GM18511 (cell line): ENCODE results near the gene IGFALS.

Source experiments
- ATAC-seq: cut with Tn5 transposase; IDR thresholded peaks from one replicate; pipeline ENCODE4 v1.9.1; 2021; ENCODE audit warnings: mild to moderate bottlenecking, moderate library complexity; ENCODE audit not compliant: unreplicated experiment

The IGFALS gene

DNA sequence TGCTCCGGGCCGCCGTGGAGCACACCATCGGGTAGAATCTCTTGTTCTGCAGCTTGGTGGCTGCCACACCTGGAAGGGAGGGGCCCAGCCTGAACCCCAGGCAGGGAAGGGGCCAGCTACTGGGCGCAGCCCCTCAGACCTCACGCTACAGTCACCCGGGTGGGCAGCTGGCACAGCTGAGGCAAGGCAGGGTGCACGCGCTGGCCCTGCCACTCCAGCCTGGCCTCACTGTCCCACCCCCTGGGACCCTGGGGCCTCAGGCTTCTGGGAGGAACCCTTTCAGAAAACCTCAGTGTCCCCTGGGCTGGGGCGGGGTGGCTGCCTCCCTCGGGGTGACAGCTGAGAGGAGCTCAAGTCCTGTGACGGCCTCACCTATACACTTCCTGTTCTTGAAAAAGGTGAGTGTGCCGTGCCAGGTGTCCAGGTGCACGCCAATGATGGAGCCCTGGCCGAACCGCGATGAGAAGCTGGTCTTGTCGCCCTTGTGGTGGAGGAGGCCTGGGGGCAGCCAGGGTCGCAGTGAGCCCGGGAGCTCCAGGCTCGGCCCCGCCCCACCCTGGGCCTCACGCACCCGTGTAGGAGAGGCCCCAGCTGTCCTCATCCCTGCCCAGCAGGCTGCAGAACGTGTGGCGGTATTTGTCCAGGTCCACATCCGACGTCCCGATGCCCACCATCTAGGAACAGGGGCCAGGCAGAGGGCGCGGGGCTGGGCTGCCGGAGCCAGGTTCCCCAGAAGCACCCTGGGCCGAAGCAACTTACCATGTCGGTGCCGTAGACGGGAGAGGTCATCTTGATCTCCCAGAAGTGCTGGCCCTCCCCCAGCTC lies 15.9 kb downstream of the IGFALS start:
- no peak for ATAC-seq

DNA sequence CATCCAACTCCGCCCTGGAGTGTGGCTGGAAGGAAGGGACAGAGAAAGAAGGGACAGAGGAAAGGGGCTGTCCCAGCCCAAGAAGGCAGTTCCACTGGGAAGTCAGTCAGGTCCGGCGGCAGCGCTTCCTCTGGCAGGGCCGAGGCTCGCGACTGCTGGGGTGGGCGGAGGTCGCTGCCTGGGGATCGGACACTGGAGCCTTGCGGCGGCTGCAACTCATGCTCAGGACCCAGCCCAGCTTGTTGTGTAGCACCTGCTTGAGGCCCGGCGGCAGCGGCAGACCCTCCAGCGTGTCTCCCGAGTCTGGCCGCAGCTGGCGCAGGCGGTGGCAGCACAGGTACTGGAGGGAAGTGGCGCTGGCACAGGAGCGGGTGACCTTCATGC lies 16.5 kb downstream of the IGFALS start:
- ATAC-seq = no peak

DNA sequence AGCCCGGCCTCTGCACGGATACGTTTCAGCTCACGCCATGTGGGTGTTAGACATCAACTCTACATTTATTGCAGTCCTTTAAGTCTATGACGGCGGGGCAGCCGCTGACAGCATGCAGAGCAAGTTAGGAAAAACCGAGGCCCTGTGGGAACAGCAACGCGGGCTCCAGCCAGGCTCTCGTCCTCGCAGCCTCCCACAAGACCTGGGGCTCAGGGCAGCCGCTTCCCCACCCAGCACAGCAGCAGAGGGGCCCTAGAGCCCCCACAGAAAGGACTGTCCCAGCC lies 16.9 kb downstream of the IGFALS start:
- no peak for ATAC-seq

DNA sequence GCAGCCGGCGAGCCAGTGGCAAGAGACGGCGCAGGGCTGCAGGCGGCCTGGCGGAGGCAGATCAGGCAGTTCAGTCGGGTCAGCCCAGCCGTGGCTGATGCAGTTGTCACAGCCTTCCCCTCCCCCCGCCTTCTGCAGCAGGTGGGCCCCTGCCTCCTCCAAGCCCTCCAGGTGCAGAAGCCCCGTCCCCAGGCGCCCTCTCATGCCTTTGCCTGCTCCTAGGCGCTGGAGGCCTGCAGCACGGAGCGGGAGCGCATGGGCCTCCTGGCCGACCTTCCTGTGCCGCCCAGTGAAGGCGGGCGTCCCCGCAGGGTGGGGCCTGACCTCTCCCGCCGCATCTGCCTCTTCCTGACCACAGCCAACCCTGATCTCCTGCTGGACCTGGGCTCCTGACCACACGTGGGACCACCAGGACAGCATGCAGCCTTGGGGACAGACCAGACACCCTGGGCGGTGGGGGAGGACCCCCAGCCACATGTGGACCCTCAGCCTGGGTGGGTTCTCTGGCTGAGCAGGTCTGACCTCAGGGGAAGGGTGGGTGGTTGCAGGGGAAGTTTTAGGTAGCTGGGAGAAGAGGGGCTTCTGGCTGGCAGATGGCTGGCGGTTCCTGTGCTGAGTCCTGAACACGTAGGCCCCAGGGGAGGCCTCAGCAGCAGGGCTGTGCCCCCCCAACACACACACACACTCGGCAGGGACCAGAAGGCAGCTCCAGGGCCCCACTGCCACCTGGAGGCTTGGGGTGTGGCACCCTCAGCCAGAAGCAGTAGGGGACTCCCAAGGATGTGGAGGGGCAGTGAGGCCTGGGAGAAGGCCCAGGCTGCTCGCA lies 17.4 kb downstream of the IGFALS start:
- ATAC-seq = no peak

DNA sequence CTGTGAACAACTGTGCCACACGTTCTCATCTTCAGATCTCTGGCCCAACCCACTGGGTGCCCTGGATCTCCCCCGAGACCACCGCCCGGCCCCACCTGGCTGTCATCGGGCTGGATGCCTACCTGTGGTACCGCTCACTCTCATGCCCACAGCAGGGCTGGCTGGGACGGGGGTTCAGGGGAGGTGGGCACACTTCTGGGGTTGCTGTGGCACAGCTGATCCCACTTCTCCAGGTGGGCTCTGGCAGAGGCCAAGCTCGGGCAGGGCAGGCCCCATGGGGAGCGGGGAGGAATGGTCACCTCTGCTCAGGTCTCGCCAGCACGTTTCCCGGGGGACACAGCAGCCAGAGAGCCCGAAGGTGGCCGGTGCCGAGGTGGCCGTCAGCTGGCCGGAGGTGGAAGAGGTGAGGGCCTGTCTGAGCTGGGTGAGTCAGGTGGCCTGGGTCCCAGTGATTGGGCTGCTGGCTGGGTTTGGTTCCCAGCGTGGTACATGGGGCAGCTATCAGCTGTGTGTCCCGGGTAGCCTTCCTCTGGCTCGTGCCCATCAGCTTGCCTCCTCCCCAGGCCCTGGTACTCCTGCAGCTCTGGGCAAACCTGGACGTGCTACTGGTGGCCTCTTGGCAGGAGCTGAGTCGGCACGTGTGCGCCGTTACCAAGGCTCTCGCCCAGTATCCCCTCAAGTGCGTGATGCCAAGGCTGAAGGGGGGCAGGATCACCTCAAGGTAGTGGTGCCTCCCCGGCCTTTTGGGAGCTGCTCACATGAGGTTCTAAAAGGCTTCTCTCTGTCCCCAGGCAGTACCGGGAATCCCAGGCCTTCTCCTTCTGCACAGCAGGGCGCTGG lies 18.3 kb downstream of the IGFALS start:
- ATAC-seq = no peak

DNA sequence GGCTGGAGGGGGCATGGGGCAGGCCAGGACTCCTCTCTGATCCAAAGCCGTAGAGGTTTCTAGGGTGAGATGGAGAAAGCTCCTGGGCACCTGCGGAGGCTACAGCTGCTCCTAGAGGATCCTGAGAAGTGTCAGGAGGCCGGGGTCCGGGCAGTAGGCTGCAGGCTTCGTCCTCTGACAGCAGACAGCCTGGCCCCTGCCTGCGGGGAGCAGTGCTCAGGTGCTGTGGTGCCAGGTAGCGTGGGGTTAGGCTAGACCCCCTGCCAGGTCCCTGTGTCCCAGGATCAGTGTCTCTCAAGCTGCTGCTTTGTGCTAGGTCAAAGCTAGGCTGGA lies 19.1 kb downstream of the IGFALS start:
- no peak for ATAC-seq

DNA sequence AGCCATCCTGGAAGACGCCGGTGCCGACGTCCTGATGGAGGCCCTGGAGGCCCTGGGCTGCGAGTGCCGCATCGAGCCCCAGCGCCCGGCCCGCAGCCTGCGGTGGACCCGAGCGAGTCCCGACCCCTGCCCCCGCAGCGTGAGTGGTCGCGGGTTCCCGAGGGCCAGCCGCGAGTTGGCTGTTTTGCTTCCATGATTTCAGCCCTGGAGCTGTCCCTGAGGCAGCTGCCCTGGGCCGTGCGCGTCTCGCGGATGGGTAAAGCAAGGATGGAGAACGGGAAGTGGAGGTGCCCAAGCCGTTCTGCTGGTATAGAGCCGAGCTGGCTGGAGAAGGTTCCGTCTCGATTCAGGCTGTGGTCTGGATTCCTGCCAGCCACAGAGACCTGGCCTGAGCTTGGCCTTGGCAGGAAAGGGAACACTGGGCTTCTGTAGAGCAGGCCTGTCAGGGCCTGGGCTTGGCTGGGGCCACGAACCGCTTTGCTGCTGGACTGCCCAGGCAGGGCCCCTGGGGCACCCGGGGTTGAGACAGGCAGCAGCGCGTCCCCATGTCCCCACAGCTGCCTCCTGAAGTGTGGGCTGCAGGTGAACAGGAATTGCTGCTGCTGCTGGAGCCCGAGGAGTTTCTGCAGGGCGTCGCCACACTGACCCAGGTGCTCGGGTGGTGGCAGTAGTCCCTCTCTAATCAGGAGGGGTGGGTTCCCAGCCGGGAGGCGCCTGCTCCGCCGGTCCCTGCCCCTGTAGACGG lies 19.6 kb downstream of the IGFALS start:
- ATAC-seq = no peak

DNA sequence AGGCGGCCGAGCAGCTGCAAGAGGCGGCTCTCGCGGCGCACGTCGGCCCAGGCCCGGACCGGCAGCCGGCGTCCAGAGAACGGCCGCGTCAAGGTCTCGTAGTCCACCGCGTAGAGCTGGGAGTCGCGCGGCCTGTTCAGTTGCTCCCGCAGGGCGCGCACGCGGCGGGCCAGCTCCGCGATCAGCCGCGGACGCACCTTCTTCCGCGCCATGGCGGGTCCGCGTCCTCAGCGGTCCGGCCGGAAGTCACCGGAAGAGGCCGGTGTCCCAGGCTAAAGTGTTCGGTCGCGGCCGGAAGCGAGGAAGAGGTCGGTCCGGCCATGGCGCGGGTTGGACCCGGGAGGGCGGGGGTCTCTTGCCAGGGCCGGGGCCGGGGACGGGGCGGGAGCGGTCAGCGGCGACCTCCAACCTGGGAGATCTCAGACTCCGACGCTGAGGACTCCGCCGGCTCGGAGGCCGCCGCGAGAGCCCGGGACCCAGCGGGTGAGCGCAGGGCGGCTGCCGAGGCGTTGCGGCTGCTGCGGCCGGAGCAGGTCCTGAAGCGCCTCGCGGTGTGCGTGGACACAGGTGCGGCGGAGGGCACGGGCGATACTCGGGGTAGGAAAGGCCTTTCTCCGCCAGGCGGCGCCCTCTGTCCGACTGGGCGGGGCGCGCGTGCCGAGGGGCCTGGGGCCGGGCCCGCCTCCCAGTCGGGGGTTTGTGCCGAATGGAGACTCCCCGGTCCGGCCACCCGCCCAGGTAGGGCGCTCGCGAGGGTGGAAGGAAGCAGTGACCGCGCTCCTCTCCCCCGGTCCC lies 20.4 kb downstream of the IGFALS start, which contains the start of gene MRPS34:
Gene MRPS34, minus strand, starts transcription at position 227 of the 795 bp plus-strand sequence. Its CDS starts 15 bp downstream, at position 212.
- peak; percentile 56 for ATAC-seq

DNA sequence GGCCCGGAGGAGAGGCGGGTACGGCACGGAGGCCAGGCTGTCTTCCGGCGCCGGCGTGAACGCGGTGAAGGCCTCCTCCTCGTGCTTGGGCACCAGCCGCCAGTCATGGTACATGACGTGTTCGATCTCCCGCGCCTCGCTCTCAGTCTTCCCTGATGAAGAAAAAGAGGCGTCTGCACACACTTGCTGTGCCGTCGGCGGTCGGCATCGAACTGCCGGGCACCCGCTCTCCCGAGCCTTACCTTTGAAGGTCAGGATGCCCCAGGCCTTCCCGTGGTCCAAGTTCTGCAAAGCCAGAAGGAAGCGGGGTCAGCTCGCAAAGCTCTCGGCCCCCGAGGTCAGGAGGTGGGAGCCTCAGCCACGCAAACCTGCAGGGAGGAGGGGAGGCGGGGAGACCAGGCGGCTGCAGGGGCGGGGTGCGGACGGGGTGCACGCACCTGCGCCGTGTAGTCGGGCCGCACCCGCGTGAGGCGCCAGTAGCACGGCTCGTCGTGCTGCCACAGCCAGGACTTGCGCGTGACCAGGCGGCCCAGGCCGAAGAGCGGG lies 21.1 kb downstream of the IGFALS start, which contains the start of gene EME2:
Gene EME2, plus strand, starts transcription at position 449 of the 546 bp plus-strand sequence. CDS start 418 bp downstream, outside the sequence.
- no peak for ATAC-seq

DNA sequence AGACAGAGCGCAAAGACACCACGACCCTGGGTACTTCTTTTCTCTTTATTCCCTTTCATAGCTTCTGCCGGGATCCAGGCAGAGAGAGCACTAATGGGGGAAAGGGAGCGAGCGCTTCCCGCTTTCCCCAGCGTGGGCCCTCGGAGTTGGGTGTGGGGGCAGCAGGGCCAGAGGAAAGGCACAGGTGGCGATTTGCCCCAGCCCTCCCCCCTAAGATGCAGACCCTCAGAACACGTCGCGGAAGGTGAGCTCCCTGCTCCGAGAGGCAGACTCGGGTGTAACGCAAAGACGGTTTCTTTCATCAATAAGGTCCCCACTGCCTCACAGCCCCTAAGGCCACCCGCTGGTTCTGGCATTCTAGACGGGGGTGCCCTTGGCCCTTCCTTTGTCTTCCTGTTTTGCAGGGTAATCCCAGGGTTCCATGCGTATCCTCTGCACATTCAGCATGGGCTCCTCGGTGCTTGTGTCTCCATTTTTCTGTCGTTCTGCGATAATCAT lies 21.6 kb downstream of the IGFALS start:
- no peak for ATAC-seq

DNA sequence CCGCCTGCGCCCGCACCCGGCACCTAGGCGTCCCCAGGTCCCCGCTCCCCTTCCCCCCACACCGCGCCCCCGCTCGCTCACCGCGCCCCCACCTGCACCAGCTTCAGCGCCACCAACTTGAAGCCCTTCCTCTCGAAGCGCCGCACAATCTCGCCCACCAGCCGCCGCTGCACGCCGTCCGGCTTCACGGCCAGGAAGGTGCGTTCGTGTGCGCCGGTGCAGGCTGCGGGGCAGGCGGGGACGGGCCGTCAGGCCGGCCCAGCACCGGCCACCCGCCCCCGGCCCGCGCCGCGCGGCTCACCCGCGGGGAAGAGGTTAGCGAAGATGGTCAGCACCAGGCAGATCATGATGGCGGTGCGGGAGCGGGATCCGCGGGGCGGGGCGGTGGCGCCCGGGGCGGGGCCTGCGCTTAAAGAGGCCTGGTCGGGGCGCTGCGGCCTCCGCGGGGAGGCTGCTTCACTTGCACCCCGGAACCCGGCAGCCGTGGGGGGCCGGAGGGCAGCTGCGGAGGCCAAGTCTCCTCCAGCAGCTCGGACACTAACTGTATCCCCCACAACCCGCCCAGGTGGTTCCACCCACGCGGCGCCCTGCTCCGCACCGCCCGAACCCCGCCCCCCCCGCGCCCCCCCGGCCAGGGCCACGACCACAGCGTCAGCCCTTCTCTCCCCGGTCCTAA lies 22.2 kb downstream of the IGFALS start, which contains the start of gene NME3:
Gene NME3, minus strand, starts transcription at position 356 of the 676 bp plus-strand sequence. Its CDS starts 9 bp downstream, at position 347.
- ATAC-seq = peak; percentile 43

DNA sequence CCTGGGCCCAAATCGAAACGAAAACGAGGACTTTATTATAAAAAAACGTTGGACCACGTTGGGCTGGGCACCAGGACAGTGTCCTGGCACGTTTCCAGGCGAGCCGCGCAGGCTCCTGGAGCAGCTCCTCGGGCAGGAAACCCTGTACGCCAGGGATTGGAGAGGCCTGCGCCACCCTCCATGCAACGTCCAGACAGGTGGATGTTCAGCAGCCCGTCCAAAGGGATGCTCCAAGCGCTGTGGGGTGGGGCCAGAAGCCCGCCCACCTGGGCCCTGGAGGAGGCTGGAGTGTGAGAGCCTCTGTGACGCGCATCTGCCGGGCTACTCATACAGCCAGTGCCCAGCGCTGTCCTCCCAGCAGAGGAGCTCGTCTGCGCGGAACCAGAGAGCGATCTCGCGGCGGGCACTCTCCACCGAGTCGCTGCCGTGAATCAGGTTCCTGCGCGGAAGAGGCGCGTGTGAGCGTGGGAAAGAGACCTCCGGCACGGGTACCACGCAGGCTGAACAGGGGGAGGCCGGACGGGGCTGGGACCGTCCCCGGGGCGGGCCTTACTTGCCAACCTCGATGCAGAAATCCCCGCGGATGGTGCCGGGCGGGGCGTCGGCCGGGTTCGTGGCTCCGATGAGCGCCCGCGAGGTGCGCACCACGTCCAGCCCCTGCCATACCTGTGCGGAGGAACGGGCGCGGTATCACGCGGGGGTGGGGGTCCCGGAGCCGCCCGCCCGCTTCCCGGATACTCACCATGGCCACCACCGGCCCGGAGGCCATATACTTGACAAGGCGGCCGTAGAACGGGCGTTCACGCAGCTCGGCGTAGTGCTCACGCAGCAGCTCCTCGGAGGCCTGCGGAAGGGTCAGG lies 22.9 kb downstream of the IGFALS start:
- no peak for ATAC-seq

DNA sequence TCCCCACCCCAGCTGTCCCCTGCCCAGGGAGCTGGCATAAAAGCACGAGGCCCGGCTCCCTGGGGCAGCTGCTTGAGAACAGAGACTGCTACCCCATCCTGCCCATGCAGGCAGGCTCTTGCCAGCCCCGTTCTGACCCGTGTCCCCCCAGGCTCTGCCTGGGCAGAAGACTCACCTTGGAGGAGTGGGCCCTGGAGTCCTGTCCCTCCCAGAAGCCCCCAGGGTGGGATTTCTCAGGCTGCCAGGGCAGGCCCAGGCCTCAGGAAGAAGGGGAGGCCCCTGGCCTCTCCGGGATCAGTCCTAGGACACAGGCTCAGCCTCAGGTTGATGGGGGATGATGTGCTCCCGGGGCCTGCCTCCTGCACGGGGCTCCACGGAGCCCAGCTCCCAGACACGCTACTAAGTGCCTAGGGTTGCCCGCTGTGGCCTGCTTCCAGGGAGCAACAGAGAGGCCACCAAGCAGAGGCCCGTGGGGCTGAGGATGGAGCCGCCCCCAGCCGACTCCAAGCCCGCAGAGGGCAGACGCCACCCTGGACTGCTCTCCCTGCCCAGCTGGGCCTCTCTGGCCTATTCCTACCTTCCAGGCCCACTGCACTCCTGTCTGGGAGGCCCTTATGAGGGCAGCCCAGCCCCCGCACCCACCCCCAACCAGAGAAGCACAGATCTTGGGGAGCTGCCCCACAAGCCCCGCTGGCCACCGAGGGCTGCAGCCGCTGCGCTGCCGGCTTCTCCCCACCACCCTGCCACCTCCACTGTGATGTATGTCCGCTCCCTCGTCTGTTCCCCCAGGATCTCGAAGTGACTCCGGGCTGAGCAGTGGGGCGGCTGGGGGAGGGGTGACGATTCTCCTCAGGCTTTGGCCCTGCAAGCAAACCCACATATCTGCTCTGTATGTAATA lies 23.9 kb downstream of the IGFALS start:
- no peak for ATAC-seq

DNA sequence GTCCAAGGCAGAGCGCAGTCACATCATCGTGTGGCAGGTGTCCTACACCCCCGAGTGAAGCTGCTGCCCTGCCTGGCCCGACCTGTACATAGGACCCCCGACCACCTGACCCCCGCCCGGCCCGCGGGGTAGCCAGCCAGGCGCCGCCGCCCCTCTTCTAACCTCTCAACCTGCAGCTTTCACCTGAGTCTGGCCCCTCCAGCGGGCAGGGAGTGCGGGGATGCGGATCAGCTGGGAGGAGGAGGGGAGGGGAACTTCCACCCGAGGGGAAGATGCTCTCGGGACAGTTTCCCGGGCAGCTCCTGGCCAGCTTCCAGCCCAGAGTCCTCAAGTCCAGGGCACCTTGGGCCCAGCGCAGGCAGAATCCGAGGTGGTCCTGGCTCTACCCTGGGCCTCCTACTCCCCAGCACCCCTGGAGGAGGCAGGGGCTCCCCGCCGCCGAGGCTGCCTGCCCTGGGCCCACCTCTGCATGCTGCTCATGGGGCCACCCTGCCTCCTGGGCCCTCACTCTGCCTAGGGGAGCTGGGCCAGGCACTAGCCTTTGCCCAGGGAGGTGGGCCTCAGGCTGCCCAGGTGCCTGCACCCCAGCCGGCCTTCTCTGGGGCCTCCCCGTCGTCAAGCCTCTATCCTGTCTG lies 24.6 kb downstream of the IGFALS start:
- ATAC-seq = no peak

DNA sequence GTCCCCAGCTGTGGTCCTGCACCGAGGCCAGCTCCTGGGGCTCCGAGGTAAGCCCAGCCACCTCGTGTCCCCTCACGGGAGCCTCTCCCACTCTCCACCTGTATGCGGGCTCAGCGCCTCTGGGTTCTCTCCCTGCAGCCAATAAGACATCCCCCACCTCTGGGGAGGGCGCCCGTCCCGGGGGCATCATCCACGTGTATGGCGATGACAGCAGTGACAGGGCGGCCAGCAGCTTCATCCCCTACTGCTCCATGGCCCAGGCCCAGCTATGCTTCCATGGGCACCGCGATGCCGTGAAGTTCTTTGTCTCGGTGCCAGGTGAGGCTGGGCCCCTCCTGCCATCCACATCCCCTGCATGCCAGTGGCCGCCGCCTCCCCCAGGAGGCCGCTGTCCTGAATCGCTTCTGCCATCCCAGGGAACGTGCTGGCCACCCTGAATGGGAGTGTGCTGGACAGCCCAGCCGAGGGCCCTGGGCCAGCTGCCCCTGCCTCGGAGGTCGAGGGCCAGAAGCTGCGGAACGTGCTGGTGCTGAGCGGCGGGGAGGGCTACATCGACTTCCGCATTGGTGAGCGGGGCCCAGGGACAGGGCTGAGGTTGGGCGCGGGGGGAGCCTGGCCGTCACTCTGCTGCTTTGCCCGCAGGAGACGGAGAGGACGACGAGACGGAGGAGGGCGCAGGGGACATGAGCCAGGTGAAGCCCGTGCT lies 25.3 kb downstream of the IGFALS start:
- ATAC-seq = no peak
